ENCODE data around the gene SLC30A10.

Gene SLC30A10

GRCh38 chr1:219917851-219918466 is 10.4 kb downstream of the SLC30A10 start:
- H3K9me3 ChIP-seq (ENCODE audit: low read depth, low read length): no peaks in the 10 kb centered on the region
- TF ChIP-seq FOXP2 (optimal IDR thresholded peaks at IDR 0.05; ENCODE audit: control extremely low read depth, extremely low read length, insufficient read depth) (no peak), EZH2 (IDR thresholded peaks at IDR 0.05) (no peak), POLR2AphosphoS5 (IDR thresholded peaks at IDR 0.05; ENCODE audit: borderline replicate concordance, low read depth, low read length) (no peak)
- no peak overlapping the region for H3K4me3 ChIP-seq
- H3K27ac ChIP-seq: no peak overlapping the region
- H3K36me3 ChIP-seq (ENCODE audit: insufficient read depth, low read length): no peaks in the 10 kb centered on the region
- H3K9ac ChIP-seq (ENCODE audit: insufficient read length): no peak overlapping the region
- no peak for DNase-seq (ENCODE audit: low read depth, low spot score)

GRCh38 chr1:219917281-219917680 is 11.1 kb downstream of the SLC30A10 start:
- Histone ChIP-seq H3K4me3 (no peak overlapping the region), H3K27ac (no peak overlapping the region), H3K9ac (ENCODE audit: insufficient read length) (no peak overlapping the region), H3K9me3 (ENCODE audit: low read depth, low read length) (no peaks in the 10 kb centered on the region), H3K36me3 (ENCODE audit: insufficient read depth, low read length) (no peaks in the 10 kb centered on the region)
- no peak for DNase-seq (ENCODE audit: low read depth, low spot score)
- TF ChIP-seq EZH2 (IDR thresholded peaks at IDR 0.05): no peak
- TF ChIP-seq POLR2AphosphoS5 (IDR thresholded peaks at IDR 0.05; ENCODE audit: borderline replicate concordance, low read depth, low read length): no peak
- TF ChIP-seq FOXP2 (optimal IDR thresholded peaks at IDR 0.05; ENCODE audit: control extremely low read depth, extremely low read length, insufficient read depth): no peak

GRCh38 chr1:219916257-219916656 is 12.1 kb downstream of the SLC30A10 start:
- no peak overlapping the region for H3K4me3 ChIP-seq
- no peak overlapping the region for H3K27ac ChIP-seq
- H3K36me3 ChIP-seq (ENCODE audit: insufficient read depth, low read length): no peaks in the 10 kb centered on the region
- H3K9ac ChIP-seq (ENCODE audit: insufficient read length): no peak overlapping the region
- TF ChIP-seq EZH2 (IDR thresholded peaks at IDR 0.05) (no peak), POLR2AphosphoS5 (IDR thresholded peaks at IDR 0.05; ENCODE audit: borderline replicate concordance, low read depth, low read length) (no peak), FOXP2 (optimal IDR thresholded peaks at IDR 0.05; ENCODE audit: control extremely low read depth, extremely low read length, insufficient read depth) (no peak)
- no peak for DNase-seq (ENCODE audit: low read depth, low spot score)
- no peaks in the 10 kb centered on the region for H3K9me3 ChIP-seq (ENCODE audit: low read depth, low read length)

GRCh38 chr1:219913005-219913770 is 15.2 kb downstream of the SLC30A10 start:
- Histone ChIP-seq H3K4me3 (no peak overlapping the region), H3K36me3 (ENCODE audit: insufficient read depth, low read length) (no peaks in the 10 kb centered on the region), H3K9me3 (ENCODE audit: low read depth, low read length) (no peaks in the 10 kb centered on the region), H3K27ac (no peak overlapping the region), H3K9ac (ENCODE audit: insufficient read length) (no peak overlapping the region)
- DNase-seq (ENCODE audit: low read depth, low spot score): no peak
- TF ChIP-seq POLR2AphosphoS5 (IDR thresholded peaks at IDR 0.05; ENCODE audit: borderline replicate concordance, low read depth, low read length) (no peak), EZH2 (IDR thresholded peaks at IDR 0.05) (no peak), FOXP2 (optimal IDR thresholded peaks at IDR 0.05; ENCODE audit: control extremely low read depth, extremely low read length, insufficient read depth) (no peak)

GRCh38 chr1:219910716-219911115 is 17.6 kb downstream of the SLC30A10 start:
- no peak for DNase-seq (ENCODE audit: low read depth, low spot score)
- TF ChIP-seq POLR2AphosphoS5 (IDR thresholded peaks at IDR 0.05; ENCODE audit: borderline replicate concordance, low read depth, low read length): no peak
- no peak for TF ChIP-seq FOXP2 (optimal IDR thresholded peaks at IDR 0.05; ENCODE audit: control extremely low read depth, extremely low read length, insufficient read depth)
- no peak for TF ChIP-seq EZH2 (IDR thresholded peaks at IDR 0.05)
- no peaks in the 10 kb centered on the region for H3K9me3 ChIP-seq (ENCODE audit: low read depth, low read length)
- H3K36me3 ChIP-seq (ENCODE audit: insufficient read depth, low read length): no peaks in the 10 kb centered on the region
- no peak overlapping the region for H3K9ac ChIP-seq (ENCODE audit: insufficient read length)
- no peak overlapping the region for H3K27ac ChIP-seq
- H3K4me3 ChIP-seq: no peak overlapping the region

- no peak overlapping the region for H3K4me3 ChIP-seq
- H3K36me3 ChIP-seq (ENCODE audit: insufficient read depth, low read length): no peaks in the 10 kb centered on the region
Measured at GRCh38 chr1:219909476-219909875, 18.9 kb downstream of the SLC30A10 start.

GRCh38 chr1:219908170-219908569 is 20.2 kb downstream of the SLC30A10 start:
- no peak overlapping the region for H3K9ac ChIP-seq (ENCODE audit: insufficient read length)
- no peak for DNase-seq (ENCODE audit: low read depth, low spot score)
- H3K36me3 ChIP-seq (ENCODE audit: insufficient read depth, low read length): no peaks in the 10 kb centered on the region
- no peak for TF ChIP-seq POLR2AphosphoS5 (IDR thresholded peaks at IDR 0.05; ENCODE audit: borderline replicate concordance, low read depth, low read length)
- no peak for TF ChIP-seq EZH2 (IDR thresholded peaks at IDR 0.05)
- no peak overlapping the region for H3K27ac ChIP-seq
- H3K9me3 ChIP-seq (ENCODE audit: low read depth, low read length): no peaks in the 10 kb centered on the region
- no peak overlapping the region for H3K4me3 ChIP-seq

More at GRCh38 chr1:219909476-219909875, 18.9 kb downstream of the SLC30A10 start:
- H3K27ac ChIP-seq: no peak overlapping the region
- H3K9ac ChIP-seq (ENCODE audit: insufficient read length): no peak overlapping the region
- no peaks in the 10 kb centered on the region for H3K9me3 ChIP-seq (ENCODE audit: low read depth, low read length)
- DNase-seq (ENCODE audit: low read depth, low spot score): no peak
- TF ChIP-seq POLR2AphosphoS5 (IDR thresholded peaks at IDR 0.05; ENCODE audit: borderline replicate concordance, low read depth, low read length): no peak
- TF ChIP-seq EZH2 (IDR thresholded peaks at IDR 0.05): no peak
- TF ChIP-seq FOXP2 (optimal IDR thresholded peaks at IDR 0.05; ENCODE audit: control extremely low read depth, extremely low read length, insufficient read depth): no peak

GRCh38 chr1:219907772-219908070 is 20.6 kb downstream of the SLC30A10 start:
- Histone ChIP-seq H3K9ac (ENCODE audit: insufficient read length) (no peak overlapping the region), H3K36me3 (ENCODE audit: insufficient read depth, low read length) (no peaks in the 10 kb centered on the region), H3K27ac (no peak overlapping the region), H3K4me3 (no peak overlapping the region), H3K9me3 (ENCODE audit: low read depth, low read length) (no peaks in the 10 kb centered on the region)
- no peak for TF ChIP-seq EZH2 (IDR thresholded peaks at IDR 0.05)
- TF ChIP-seq FOXP2 (optimal IDR thresholded peaks at IDR 0.05; ENCODE audit: control extremely low read depth, extremely low read length, insufficient read depth): no peak
- TF ChIP-seq POLR2AphosphoS5 (IDR thresholded peaks at IDR 0.05; ENCODE audit: borderline replicate concordance, low read depth, low read length): no peak
- DNase-seq (ENCODE audit: low read depth, low spot score): no peak
